Motor neuron (in vitro differentiated cells): ENCODE results near the gene GP1BA. TPM values are rescaled to one million over a fixed set of nuclear protein-coding genes. Genes with fewer than 3 reads are reported as not detected.
"Not testable (repeated sequence)": the region's sequence is repeated elsewhere in the genome, so short reads cannot be mapped to it uniquely, and the experiment has no call there.

Source experiments
- ATAC-seq, 8 experiments: fragments of 200-7000 bp; cut with Tn5 transposase; replicated peaks in 6 of 8; 2 replicates each; pipeline ENCODE4 v1.8.0; 2021; ENCODE audit warnings: mild to moderate bottlenecking in 8 of 8, moderate library complexity in 8 of 8
- H3K27ac ChIP-seq, 2 donors: fragments of 250-450 bp; sonication (Bioruptor Pico); 2 replicates each; pipeline ENCODE4 v1.9.0; 2021; ENCODE audit warnings: antibody characterized with exemption in 2 of 2, mild to moderate bottlenecking in 2 of 2, moderate library complexity in 1 of 2
- H3K4me1 ChIP-seq, 2 donors: fragments of 250-450 bp; sonication (Bioruptor Pico); replicated peaks in 1 of 2; 2 replicates each; pipeline ENCODE4 v1.6.1; 2021; ENCODE audit warnings: antibody characterized with exemption in 2 of 2, mild to moderate bottlenecking in 2 of 2, moderate library complexity in 1 of 2
- H3K4me3 ChIP-seq, 5 donors: fragments of 250-450 bp; sonication (Bioruptor Pico); 2 replicates each; pipeline ENCODE4 v1.9.0; 2021; ENCODE audit warnings: antibody characterized with exemption in 5 of 5, mild to moderate bottlenecking in 5 of 5, moderate library complexity in 4 of 5
- WGBS, 10 experiments: fragments of 450-650 bp; shearing (Covaris generic); methylation state at CpG; one replicate each; pipeline ENCODE4 v1.0.0; 2022; 5-methylcytosine and 5-hydroxymethylcytosine counted together
- in situ Hi-C, 9 experiments: fragments of 400-800 bp; cut with MboI; loops; one replicate each; pipeline ENCODE4 v1.15.0; 2021; ENCODE audit warnings: low sequenced_read_pairs in 9 of 9, low pct_unique_long_range_greater_than_20kb in 2 of 9; ENCODE audit not compliant: unreplicated experiment in 9 of 9
- total RNA-seq, 8 experiments: library from RNA; unstranded; fragments of 300-600 nt; gene quantifications; 2 replicates each; pipeline versions ENCODE4 v1.2.3 to v1.2.4, GENCODE V29; 2022

GP1BA gene
- total RNA-seq, 8 experiments from 2014 or later: 0.58 to 3.5 (median 0.94) TPM

GRCh38 chr17:4903051-4903818, 28.8 kb upstream of the GP1BA start, which contains the start of gene CHRNE:
CHRNE (minus strand) TSS chr17:4903098; CDS start chr17:4903063, 35 bp downstream.
- ATAC-seq: peak in 6 of 8 experiments; percentile 36 to 65 (median 52)
- in situ Hi-C loops: loop anchor here in 2 of 9 experiments (25.0 kb wide), 1 partner anchor 159 kb away; no protein-coding TSS in a partner anchor
- Histone ChIP-seq H3K4me1 (peaks cover 7 to 14% of the 10 kb centered on the region in 2 donors), H3K27ac (no peak within 1 kb of the TSS), H3K4me3 (peak within 1 kb of the TSS in 1 of 5 donors; percentile 50)
- WGBS, 10 experiments: 0 to 48% (median 14%) methylated on average over 2 to 5 of the region's 10 CpGs; no CpG with 5 or more reads in 4 of the 10 experiments

GRCh38 chr17:4906642-4907041, 25.4 kb upstream of the GP1BA start:
- ATAC-seq, H3K4me3 ChIP-seq, H3K27ac ChIP-seq, H3K4me1 ChIP-seq: not testable (repeated sequence)
- in situ Hi-C loops: loop anchor here in 2 of 9 experiments (25.0 kb wide), 1 partner anchor 156 kb away; no protein-coding TSS in a partner anchor

GRCh38 chr17:4908301-4908700, 23.8 kb upstream of the GP1BA start:
- H3K4me1 ChIP-seq: peaks cover 0 to 2% of the 10 kb centered on the region in 2 donors
- in situ Hi-C loops: loop anchor here in 2 of 9 experiments (25.0 kb wide), 1 partner anchor 154 kb away; no protein-coding TSS in a partner anchor
- peak in 5 of 8 experiments; percentile 10 to 46 (median 27) for ATAC-seq
- no peak overlapping the region for H3K4me3 ChIP-seq
- WGBS, 10 experiments: 11 to 92% (median 50%) methylated on average over 2 to 7 of the region's 10 CpGs; no CpG with 5 or more reads in 5 of the 10 experiments
- H3K27ac ChIP-seq: no peak overlapping the region

- H3K4me3 ChIP-seq: no peak overlapping the region
- peak; percentile 90 to 98 (median 98) for ATAC-seq
- WGBS, 10 experiments: 0 to 80% (median 43%) methylated on average over 1 to 9 of the region's 20 CpGs; no CpG with 5 or more reads in 1 of the 10 experiments
- peaks cover 0 to 2% of the 10 kb centered on the region in 2 donors for H3K4me1 ChIP-seq
- in situ Hi-C loops: loop anchor here in 2 of 9 experiments (25.0 kb wide), 1 partner anchor 153 kb away; no protein-coding TSS in a partner anchor
- no peak overlapping the region for H3K27ac ChIP-seq
These were observed 23.2 kb upstream of the GP1BA start for GRCh38 chr17:4908711-4909496.

- in situ Hi-C loops: loop anchor here in 2 of 9 experiments (25.0 kb wide), 1 partner anchor 148 kb away; no protein-coding TSS in a partner anchor
- H3K27ac ChIP-seq: no peak overlapping the region
- 60 to 100% (median 86%) methylated on average over 1 of the region's 1 CpG; no CpG with 5 or more reads in 5 of the 10 experiments for WGBS, 10 experiments
- no peak for ATAC-seq
- H3K4me1 ChIP-seq: peaks cover 0 to 2% of the 10 kb centered on the region in 2 donors
- H3K4me3 ChIP-seq: no peak overlapping the region
These were observed 18.1 kb upstream of the GP1BA start for GRCh38 chr17:4913994-4914393.

- WGBS, 10 experiments: 64 to 100% (median 84%) methylated on average over 1 to 4 of the region's 4 CpGs; no CpG with 5 or more reads in 2 of the 10 experiments
- not testable (repeated sequence) for H3K4me3 ChIP-seq, H3K27ac ChIP-seq, H3K4me1 ChIP-seq, ATAC-seq
- in situ Hi-C loops: loop anchor here in 2 of 9 experiments (25.0 kb wide), 1 partner anchor 148 kb away; no protein-coding TSS in a partner anchor
These were observed 17.5 kb upstream of the GP1BA start for GRCh38 chr17:4914551-4914950.

- in situ Hi-C loops: loop anchor here in 2 of 9 experiments (25.0 kb wide), 1 partner anchor 143 kb away; no protein-coding TSS in a partner anchor
These were observed 12.5 kb upstream of the GP1BA start for GRCh38 chr17:4919511-4920047.

GRCh38 chr17:4920351-4921048, 11.6 kb upstream of the GP1BA start:
- Histone ChIP-seq H3K4me3 (no peak overlapping the region), H3K4me1 (no peaks in the 10 kb centered on the region), H3K27ac (no peak overlapping the region)
- 60 to 100% (median 81%) methylated on average over 1 to 8 of the region's 10 CpGs for WGBS, 10 experiments
- ATAC-seq: peak in 2 of 8 experiments; percentile 31 to 48
- in situ Hi-C loops: loop anchor here in 2 of 9 experiments (25.0 kb wide), 1 partner anchor 142 kb away; no protein-coding TSS in a partner anchor

More at GRCh38 chr17:4919511-4920047, 12.5 kb upstream of the GP1BA start:
- H3K4me3 ChIP-seq: no peak overlapping the region
- ATAC-seq: no peak
- no peak overlapping the region for H3K27ac ChIP-seq
- H3K4me1 ChIP-seq: no peaks in the 10 kb centered on the region
- 41 to 86% (median 71%) methylated on average over 3 to 7 of the region's 8 CpGs for WGBS, 10 experiments

GRCh38 chr17:4921320-4921719, 10.8 kb upstream of the GP1BA start:
- 77 to 100% (median 85%) methylated on average over 1 to 4 of the region's 4 CpGs; no CpG with 5 or more reads in 3 of the 10 experiments for WGBS, 10 experiments
- Histone ChIP-seq H3K4me1 (no peaks in the 10 kb centered on the region), H3K27ac (no peak overlapping the region), H3K4me3 (no peak overlapping the region)
- no peak for ATAC-seq
- in situ Hi-C loops: loop anchor here in 2 of 9 experiments (25.0 kb wide), 1 partner anchor 141 kb away; no protein-coding TSS in a partner anchor

GRCh38 chr17:4926577-4927335, 5.3 kb upstream of the GP1BA start:
- in situ Hi-C loops, H3K4me1 ChIP-seq, H3K4me3 ChIP-seq, H3K27ac ChIP-seq: not testable (repeated sequence)
- peak in 3 of 8 experiments; percentile 41 to 60 (median 47) for ATAC-seq
- 54 to 94% (median 78%) methylated on average over 5 to 15 of the region's 24 CpGs; no CpG with 5 or more reads in 3 of the 10 experiments for WGBS, 10 experiments

- no peak overlapping the region for H3K4me3 ChIP-seq
- no peak for ATAC-seq
- peaks cover 0 to 3% of the 10 kb centered on the region in 2 donors for H3K4me1 ChIP-seq
- WGBS, 10 experiments: 79 to 100% (median 96%) methylated on average over 2 to 10 of the region's 18 CpGs; no CpG with 5 or more reads in 2 of the 10 experiments
- no peak overlapping the region for H3K27ac ChIP-seq
- in situ Hi-C loops: no loop called here
These were observed 3.2 kb upstream of the GP1BA start for GRCh38 chr17:4928881-4929280.
